ENCODE results near the gene TBC1D17.

DNA sequence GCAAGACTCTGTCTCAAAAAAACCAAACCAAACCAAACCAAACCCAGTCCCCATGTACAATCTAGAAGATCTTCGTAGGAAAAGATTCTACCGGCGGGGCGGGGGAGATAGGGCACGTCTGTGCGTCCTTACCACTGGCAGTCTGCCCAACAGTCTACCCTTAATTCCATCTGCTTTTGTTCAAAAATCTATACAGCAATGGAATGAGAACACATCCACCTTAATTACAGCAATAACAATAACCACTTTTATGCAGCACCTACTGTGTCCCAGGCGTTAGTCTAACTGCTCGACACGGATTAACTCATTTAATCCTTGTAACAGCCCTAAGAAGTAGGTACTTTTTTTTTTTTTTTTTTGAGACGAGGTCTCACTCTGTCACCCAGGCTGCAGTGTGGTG lies 49.0 kb downstream of the TBC1D17 start:
- TF ChIP-seq, protein P1, sequence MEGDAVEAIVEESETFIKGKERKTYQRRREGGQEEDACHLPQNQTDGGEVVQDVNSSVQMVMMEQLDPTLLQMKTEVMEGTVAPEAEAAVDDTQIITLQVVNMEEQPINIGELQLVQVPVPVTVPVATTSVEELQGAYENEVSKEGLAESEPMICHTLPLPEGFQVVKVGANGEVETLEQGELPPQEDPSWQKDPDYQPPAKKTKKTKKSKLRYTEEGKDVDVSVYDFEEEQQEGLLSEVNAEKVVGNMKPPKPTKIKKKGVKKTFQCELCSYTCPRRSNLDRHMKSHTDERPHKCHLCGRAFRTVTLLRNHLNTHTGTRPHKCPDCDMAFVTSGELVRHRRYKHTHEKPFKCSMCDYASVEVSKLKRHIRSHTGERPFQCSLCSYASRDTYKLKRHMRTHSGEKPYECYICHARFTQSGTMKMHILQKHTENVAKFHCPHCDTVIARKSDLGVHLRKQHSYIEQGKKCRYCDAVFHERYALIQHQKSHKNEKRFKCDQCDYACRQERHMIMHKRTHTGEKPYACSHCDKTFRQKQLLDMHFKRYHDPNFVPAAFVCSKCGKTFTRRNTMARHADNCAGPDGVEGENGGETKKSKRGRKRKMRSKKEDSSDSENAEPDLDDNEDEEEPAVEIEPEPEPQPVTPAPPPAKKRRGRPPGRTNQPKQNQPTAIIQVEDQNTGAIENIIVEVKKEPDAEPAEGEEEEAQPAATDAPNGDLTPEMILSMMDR (IDR thresholded peaks at IDR 0.05): no peak
- no peak for TF ChIP-seq ZFP36 (IDR thresholded peaks at IDR 0.05; ENCODE audit: borderline replicate concordance, partially characterized antibody)
- no peak for TF ChIP-seq JUN (IDR thresholded peaks at IDR 0.05)
- TF ChIP-seq ZC3H11A (IDR thresholded peaks at IDR 0.05): no peak
- TF ChIP-seq HOXB13 (CRISPR knock-in tag; IDR thresholded peaks at IDR 0.05; ENCODE audit: low read depth): no peak
- no peak for TF ChIP-seq PHF8 (IDR thresholded peaks at IDR 0.05; ENCODE audit: borderline replicate concordance, low read depth)

All from A549 (cell line).